OCI-LY7 (cell line): ENCODE data around the gene SRPK2. TPM values are rescaled to one million over a fixed set of nuclear protein-coding genes. Genes with fewer than 3 reads are reported as not detected.

Experiments
- BruUV-seq: library from RNA; stranded (reverse); fragments of 400-500 nt; replicated peaks from 2 replicates; lab custom pipeline; 2021; lab: Mats Ljungman, UMichigan
- CTCF ChIA-PET: fragments of 300-600 bp; sonication (Branson Sonifier 250); formaldehyde crosslinking; loops from one replicate; lab custom pipeline; 2022; ENCODE audit warnings: antibody characterized with exemption; ENCODE audit not compliant: unreplicated experiment; lab: Charles Lee
- POLR2A ChIA-PET: fragments of 300-600 bp; sonication (Branson Sonifier 250); formaldehyde crosslinking; loops from one replicate; lab custom pipeline; 2022; ENCODE audit warnings: antibody characterized with exemption; lab: Charles Lee
- DNase-seq: peaks from one replicate; pipeline ENCODE4 v3.0.0-alpha.2; 2015; ENCODE audit warnings: low spot score
- H2AFZ ChIP-seq: fragments of 200-600 bp; sonication (generic), shearing (Covaris generic); 2 replicates; pipeline ENCODE4 v1.6.1; 2014; ENCODE audit warnings: mild to moderate bottlenecking, antibody characterized with exemption, low read length, moderate library complexity
- H3K27ac ChIP-seq: fragments of 200-600 bp; sonication (generic); 2 replicates; pipeline ENCODE4 v1.5.1; 2014; ENCODE audit warnings: mixed run types, low read depth, mild to moderate bottlenecking, moderate library complexity, low read length, inconsistent platforms; ENCODE audit not compliant: poor library complexity, severe bottlenecking
- H3K36me3 ChIP-seq: fragments of 200-600 bp; sonication (generic); 2 replicates; pipeline ENCODE4 v1.6.1; 2014; ENCODE audit warnings: mild to moderate bottlenecking, antibody characterized with exemption, low read length, moderate library complexity, mixed read lengths; ENCODE audit not compliant: insufficient read depth
- H3K4me1 ChIP-seq: fragments of 200-600 bp; sonication (generic); 2 replicates; pipeline ENCODE4 v1.5.1; 2014; ENCODE audit warnings: mild to moderate bottlenecking, low read length; ENCODE audit not compliant: insufficient read depth, poor library complexity, severe bottlenecking
- H3K4me2 ChIP-seq: fragments of 200-600 bp; sonication (generic); 2 replicates; pipeline ENCODE4 v1.6.1; 2014; ENCODE audit warnings: mild to moderate bottlenecking, low read length
- H3K4me3 ChIP-seq: fragments of 200-600 bp; sonication (generic); 2 replicates; pipeline ENCODE4 v1.5.1; 2014; ENCODE audit warnings: mild to moderate bottlenecking, low read depth, low read length; ENCODE audit not compliant: poor library complexity, severe bottlenecking
- H3K79me2 ChIP-seq: fragments of 200-600 bp; sonication (generic); 2 replicates; pipeline ENCODE4 v1.6.1; 2016; ENCODE audit warnings: low read depth, mild to moderate bottlenecking, low read length, moderate library complexity, mixed read lengths; ENCODE audit not compliant: insufficient read depth
- H3K9me2 ChIP-seq: fragments of 200-600 bp; sonication (generic); 2 replicates; pipeline ENCODE4 v1.6.1; 2016; ENCODE audit warnings: mild to moderate bottlenecking, low read length, mixed read lengths; ENCODE audit not compliant: insufficient read depth
- H3K9me3 ChIP-seq: fragments of 200-600 bp; sonication (generic); 2 replicates; pipeline ENCODE4 v1.6.1; 2014; ENCODE audit warnings: mild to moderate bottlenecking, mixed run types, low read length, mixed read lengths
- H4K20me1 ChIP-seq: fragments of 200-600 bp; sonication (generic); 2 replicates; pipeline ENCODE4 v1.6.1; 2014; ENCODE audit warnings: mild to moderate bottlenecking, antibody characterized with exemption, low read length, moderate library complexity, mixed read lengths; ENCODE audit not compliant: insufficient read depth
- CTCF ChIP-seq: fragments of 200-600 bp; sonication (generic); conservative IDR thresholded peaks from 2 replicates; pipeline ENCODE4 v1.5.1; 2014; ENCODE audit warnings: mild to moderate bottlenecking, antibody characterized with exemption, low read length, moderate library complexity, mixed read lengths
- EZH2phosphoT487 ChIP-seq: fragments of 200-600 bp; sonication (generic); IDR thresholded peaks from 2 replicates; pipeline ENCODE4 v1.6.1; 2018; ENCODE audit warnings: low read depth, borderline replicate concordance, mild to moderate bottlenecking, mixed run types, antibody characterized with exemption, low read length, moderate library complexity, mixed read lengths
- intact Hi-C: fragments of 100-400 bp; cut with micrococcal nuclease; formaldehyde crosslinking; loops from one replicate; pipeline ENCODE4 v1.10.0; 2022; ENCODE audit not compliant: unreplicated experiment
- total RNA-seq, 2 experiments: library from RNA; depleted of rRNA in 1 of 2; stranded (reverse); fragments of >200 nt in 1 of 2; shearing (Covaris generic) in 1 of 2; gene quantifications; 2 replicates each; pipeline ENCODE4 v1.2.3, GENCODE V29; 2014 to 2022

SRPK2 gene
- total RNA-seq, 2 experiments from 2014 or later = 22.1 to 26.8 TPM

- Histone ChIP-seq H3K36me3 (no peaks in the 10 kb centered on the region), H3K9me2 (no peaks in the 10 kb centered on the region), H3K4me2 (no peak overlapping the region), H2AFZ (no peak overlapping the region), H3K27ac (no peak overlapping the region), H3K4me1 (peaks cover 7% of the 10 kb centered on the region), H3K79me2 (peaks cover 14% of the 10 kb centered on the region; the same call in 1 of the 2 replicates), H4K20me1 (peaks cover 13% of the 10 kb centered on the region; the same call in 1 of the 2 replicates), H3K4me3 (no peak overlapping the region), H3K9me3 (no peaks in the 10 kb centered on the region)
- no peak for TF ChIP-seq CTCF
- no peak for TF ChIP-seq EZH2phosphoT487
- BruUV-seq = no TSS peak
- ChIA-PET POLR2A (no interaction called here), CTCF (no interaction called here)
- DNase-seq = no peak
- intact Hi-C loops = no loop called here
Measured at GRCh38 chr7:105323366-105323765, 65.4 kb downstream of the SRPK2 start.

GRCh38 chr7:105322655-105323277 lies 66.0 kb downstream of the SRPK2 start:
- ChIA-PET CTCF (no interaction called here), POLR2A (interaction anchor here (0.6 kb wide), 1 partner anchor 9 kb away, joined by 4 read pairs; no protein-coding TSS in a partner anchor)
- no TSS peak for BruUV-seq
- Histone ChIP-seq H3K79me2 (peaks cover 14% of the 10 kb centered on the region; the same call in 1 of the 2 replicates), H2AFZ (no peak overlapping the region), H3K27ac (no peak overlapping the region), H3K9me3 (no peaks in the 10 kb centered on the region), H3K9me2 (no peaks in the 10 kb centered on the region), H3K4me2 (no peak overlapping the region), H3K4me3 (no peak overlapping the region), H4K20me1 (peaks cover 13% of the 10 kb centered on the region; the same call in 1 of the 2 replicates), H3K4me1 (peaks cover 7% of the 10 kb centered on the region), H3K36me3 (no peaks in the 10 kb centered on the region)
- intact Hi-C loops = no loop called here
- DNase-seq = no peak
- TF ChIP-seq CTCF (no peak), EZH2phosphoT487 (no peak)

GRCh38 chr7:105321754-105322455 lies 66.8 kb downstream of the SRPK2 start:
- no peak for TF ChIP-seq CTCF
- TF ChIP-seq EZH2phosphoT487 = no peak
- ChIA-PET CTCF (no interaction called here), POLR2A (interaction anchor here (0.6 kb wide), 1 partner anchor 8 kb away, joined by 4 read pairs; no protein-coding TSS in a partner anchor)
- intact Hi-C loops = no loop called here
- Histone ChIP-seq H3K27ac (no peak overlapping the region), H2AFZ (no peak overlapping the region), H3K79me2 (peaks cover 14% of the 10 kb centered on the region; the same call in 1 of the 2 replicates), H3K4me2 (no peak overlapping the region), H3K9me2 (no peaks in the 10 kb centered on the region), H3K4me1 (peaks cover 7% of the 10 kb centered on the region), H3K9me3 (no peaks in the 10 kb centered on the region), H3K36me3 (no peaks in the 10 kb centered on the region), H3K4me3 (no peak overlapping the region), H4K20me1 (peaks cover 13% of the 10 kb centered on the region; the same call in 1 of the 2 replicates)
- BruUV-seq = no TSS peak
- DNase-seq = no peak
